Measurements from ENCODE around the gene ESCO1. TPM values are rescaled to one million over a fixed set of nuclear protein-coding genes. Genes with fewer than 3 reads are reported as not detected.
"Not testable (repeated sequence)": the region's sequence is repeated elsewhere in the genome, so short reads cannot be mapped to it uniquely, and the experiment has no call there.

ESCO1 gene
- total RNA-seq (2021) (10.8 and 11.3 TPM in 2 replicates), Bru-seq, nascent RNA (percentile 78 among the genes with signal in this experiment), BruChase-seq, experiment 1, labeled RNA remaining after a 2-hour chase (percentile 73 among the genes with signal in this experiment), BruChase-seq, experiment 2, labeled RNA remaining after a 6-hour chase (percentile 65 among the genes with signal in this experiment)
- long read RNA-seq, full-length matches to known transcripts, result 9 of 11 reads
- long read RNA-seq, partial matches to known transcripts, result 0 of 11 reads
- long read RNA-seq, other reads (novel, unspliced or antisense), result 2 of 11 reads

- intact Hi-C loops (cut with micrococcal nuclease; ENCODE audit: unreplicated experiment), result loop anchor here (10.0 kb wide), 1 partner anchor 406 kb away; no protein-coding TSS in a partner anchor
- ChIA-PET CTCF (interaction anchor here (0.5 to 1.4 kb wide), 12 partner anchors 8 to 1043 kb away, joined by 3 to 11 read pairs (median 5); partner anchors contain the start of gene SNRPD1), POLR2A (ENCODE audit: unreplicated experiment) (interaction anchor here (0.6 to 0.7 kb wide), 4 partner anchors 39 to 1067 kb away, joined by 3 to 5 read pairs (median 4); no protein-coding TSS in a partner anchor)
- peak; percentile 88 to 92 for DNase-seq
- TSS peak; percentile 72 for BruUV-seq (replicated peaks)
- Histone ChIP-seq H2AFZ (peak within 1 kb of the TSS; percentile 99), H3F3A (ENCODE audit: insufficient read depth, low read depth) (peaks cover 18% of the 10 kb centered on the region), H3K4me2 (peak within 1 kb of the TSS; percentile 90), H3K9me3 (ENCODE audit: insufficient read depth, low read depth) (no peaks in the 10 kb centered on the region), H3K4me3 (peak within 1 kb of the TSS; percentile 85), H4K20me1 (ENCODE audit: insufficient read depth) (0 out of 2 replicates have a peak, but pooled peaks cover 5% of the 10 kb centered on the region), H3K9me2 (ENCODE audit: insufficient read depth) (no peaks in the 10 kb centered on the region), H3K27ac (peak within 1 kb of the TSS; percentile 94), H3K4me1 (replicated peaks; ENCODE audit: insufficient read depth) (peaks cover 8% of the 10 kb centered on the region), H3K36me3 (ENCODE audit: low read depth) (no peaks in the 10 kb centered on the region), H3K79me2 (ENCODE audit: low read depth) (peaks cover 39% of the 10 kb centered on the region), H3K27me3 (ENCODE audit: insufficient read depth, low read depth) (no peaks in the 10 kb centered on the region)
- TF ChIP-seq EZH2 (IDR thresholded peaks at IDR 0.05; ENCODE audit: low read depth), result no peak
- peak; percentile 75 for TF ChIP-seq CTCF (conservative IDR thresholded peaks at IDR 0.05)
Measured at GRCh38 chr18:21600526-21601410, at the start of gene ESCO1. Gene ESCO1 (minus strand): TSS chr18:21600704. CDS start chr18:21574843, 25,861 bp downstream.

GRCh38 chr18:21640375-21640774 is 39.9 kb upstream of the ESCO1 start:
- H3K27ac ChIP-seq; H3K36me3 ChIP-seq (ENCODE audit: low read depth); H3K27me3 ChIP-seq (ENCODE audit: insufficient read depth, low read depth); H2AFZ ChIP-seq; H4K20me1 ChIP-seq (ENCODE audit: insufficient read depth); H3K79me2 ChIP-seq (ENCODE audit: low read depth); intact Hi-C loops (cut with micrococcal nuclease; ENCODE audit: unreplicated experiment); BruUV-seq (replicated peaks); H3K9me3 ChIP-seq (ENCODE audit: insufficient read depth, low read depth); H3K4me2 ChIP-seq; H3K4me3 ChIP-seq; DNase-seq; H3K9me2 ChIP-seq (ENCODE audit: insufficient read depth): not testable (repeated sequence)
- H3K4me1 ChIP-seq (replicated peaks; ENCODE audit: insufficient read depth), result peaks cover 18% of the 10 kb centered on the region
- ChIA-PET POLR2A (ENCODE audit: unreplicated experiment) (interaction anchor here (0.6 kb wide), 2 partner anchors 11 to 40 kb away, joined by 3 to 4 read pairs; partner anchors contain the start of gene ESCO1), CTCF (interaction anchor here (1.0 kb wide), 1 partner anchor 28 kb away, joined by 6 read pairs; no protein-coding TSS in a partner anchor)
- peaks cover 20% of the 10 kb centered on the region for H3F3A ChIP-seq (ENCODE audit: insufficient read depth, low read depth)

- Histone ChIP-seq H3K27ac (peak overlapping the region; percentile 71), H2AFZ (no peak overlapping the region), H3K27me3 (ENCODE audit: insufficient read depth, low read depth) (no peaks in the 10 kb centered on the region), H3F3A (ENCODE audit: insufficient read depth, low read depth) (peaks cover 20% of the 10 kb centered on the region), H3K9me3 (ENCODE audit: insufficient read depth, low read depth) (no peaks in the 10 kb centered on the region), H3K4me3 (no peak overlapping the region), H3K9me2 (ENCODE audit: insufficient read depth) (no peaks in the 10 kb centered on the region), H3K4me1 (replicated peaks; ENCODE audit: insufficient read depth) (peaks cover 18% of the 10 kb centered on the region), H4K20me1 (ENCODE audit: insufficient read depth) (no peaks in the 10 kb centered on the region), H3K36me3 (ENCODE audit: low read depth) (no peaks in the 10 kb centered on the region), H3K79me2 (ENCODE audit: low read depth) (no peaks in the 10 kb centered on the region), H3K4me2 (peak overlapping the region; percentile 38)
- ChIA-PET CTCF (interaction anchor here (0.6 kb wide), 1 partner anchor 72 kb away, joined by 3 read pairs; no protein-coding TSS in a partner anchor), POLR2A (ENCODE audit: unreplicated experiment) (no interaction called here)
- intact Hi-C loops (cut with micrococcal nuclease; ENCODE audit: unreplicated experiment), result no loop called here
- TF ChIP-seq CTCF (conservative IDR thresholded peaks at IDR 0.05) (no peak), EZH2 (IDR thresholded peaks at IDR 0.05; ENCODE audit: low read depth) (no peak)
- BruUV-seq (replicated peaks), result no TSS peak
- DNase-seq, result no peak
Measured at GRCh38 chr18:21638822-21639221, 38.3 kb upstream of the ESCO1 start.

Measured in PC-9 (cell line).